ENCODE results near the gene ADAM12. TPM values are rescaled to one million over a fixed set of nuclear protein-coding genes. Genes with fewer than 3 reads are reported as not detected.

ADAM12 gene
- polyA plus RNA-seq, 3 donors, result 0.05 TPM; not detected in 2

GRCh38 chr10:126009650-126010049, 378.6 kb downstream of the ADAM12 start:
- WGBS (ENCODE audit: insufficient coverage), result 100% methylated on average over 4 of the region's 7 CpGs
- H3K36me3 Mint-ChIP-seq, result no peaks in the 10 kb centered on the region
- Histone ChIP-seq H3K4me3 (replicated peaks in 1 of 3; ENCODE audit: low read depth in 2 of 3, low read length in 3 of 3) (no peak overlapping the region), H3K9ac (ENCODE audit: insufficient read depth, low read length, poor library complexity, severe bottlenecking) (no peak overlapping the region), H3K36me3 (replicated peaks in 1 of 2; ENCODE audit: control insufficient read depth in 1 of 2, insufficient read depth in 2 of 2, low read length in 2 of 2) (no peaks in the 10 kb centered on the region), H3K27ac (ENCODE audit: low read depth in 1 of 2, low read length in 2 of 2) (no peak overlapping the region), H3K9me3 (replicated peaks in 1 of 2; ENCODE audit: control insufficient read depth in 1 of 2, insufficient read depth in 1 of 2, low read length in 2 of 2) (no peaks in the 10 kb centered on the region), H3K4me2 (replicated peaks; ENCODE audit: extremely low read depth, low read length, poor library complexity, severe bottlenecking) (no peak overlapping the region), H4K20me1 (ENCODE audit: insufficient read depth, low read length) (no peaks in the 10 kb centered on the region), H2AFZ (ENCODE audit: insufficient read depth, low read depth, low read length, poor library complexity, severe bottlenecking) (no peak overlapping the region), H3K27me3 (ENCODE audit: control insufficient read depth in 2 of 2, insufficient read depth in 2 of 2, low read length in 2 of 2) (no peaks in the 10 kb centered on the region), H3K79me2 (ENCODE audit: insufficient read depth, low read length) (no peaks in the 10 kb centered on the region), H3K4me1 (ENCODE audit: control insufficient read depth in 1 of 2, insufficient read depth in 2 of 2, low read length in 2 of 2) (no peaks in the 10 kb centered on the region)
- no peak overlapping the region for H3K4me3 Mint-ChIP-seq
- H3K27me3 Mint-ChIP-seq (ENCODE audit: low read depth in 3 of 3), result no peaks in the 10 kb centered on the region
- H3K4me1 Mint-ChIP-seq, result no peaks in the 10 kb centered on the region
- intact Hi-C loops (cut with micrococcal nuclease), result no loop called here
- H3K27ac Mint-ChIP-seq, result no peak overlapping the region
- DNase-seq, result no peak
- no peak for TF ChIP-seq CTCF (IDR thresholded peaks at IDR 0.05)
- H3K9me3 Mint-ChIP-seq, result peaks cover 0 to 7% (median 0%) of the 10 kb centered on the region in 7 donors

- intact Hi-C loops (cut with micrococcal nuclease), result no loop called here
- TF ChIP-seq CTCF (IDR thresholded peaks at IDR 0.05), result no peak
- no peaks in the 10 kb centered on the region for H3K27me3 ChIP-seq (ENCODE audit: control insufficient read depth in 2 of 2, insufficient read depth in 2 of 2, low read length in 2 of 2)
- no peak overlapping the region for H3K27ac ChIP-seq (ENCODE audit: low read depth in 1 of 2, low read length in 2 of 2)
- no peak overlapping the region for H3K4me3 ChIP-seq (replicated peaks in 1 of 3; ENCODE audit: low read depth in 2 of 3, low read length in 3 of 3)
- H3K9me3 Mint-ChIP-seq, result peaks cover 0 to 7% (median 0%) of the 10 kb centered on the region in 7 donors
- no peaks in the 10 kb centered on the region for H3K4me1 ChIP-seq (ENCODE audit: control insufficient read depth in 1 of 2, insufficient read depth in 2 of 2, low read length in 2 of 2)
- no peak overlapping the region for H3K9ac ChIP-seq (ENCODE audit: insufficient read depth, low read length, poor library complexity, severe bottlenecking)
- H3K4me1 Mint-ChIP-seq, result no peaks in the 10 kb centered on the region
- H4K20me1 ChIP-seq (ENCODE audit: insufficient read depth, low read length), result no peaks in the 10 kb centered on the region
- no peak overlapping the region for H3K4me2 ChIP-seq (replicated peaks; ENCODE audit: extremely low read depth, low read length, poor library complexity, severe bottlenecking)
- H3K79me2 ChIP-seq (ENCODE audit: insufficient read depth, low read length), result no peaks in the 10 kb centered on the region
- no peaks in the 10 kb centered on the region for H3K36me3 ChIP-seq (replicated peaks in 1 of 2; ENCODE audit: control insufficient read depth in 1 of 2, insufficient read depth in 2 of 2, low read length in 2 of 2)
- H3K36me3 Mint-ChIP-seq, result no peaks in the 10 kb centered on the region
- H3K4me3 Mint-ChIP-seq, result no peak overlapping the region
- no peak overlapping the region for H3K27ac Mint-ChIP-seq
- no peak overlapping the region for H2AFZ ChIP-seq (ENCODE audit: insufficient read depth, low read depth, low read length, poor library complexity, severe bottlenecking)
- peaks cover 0 to 2% (median 0%) of the 10 kb centered on the region in 3 donors for H3K27me3 Mint-ChIP-seq (ENCODE audit: low read depth in 3 of 3)
- DNase-seq, result no peak
- H3K9me3 ChIP-seq (replicated peaks in 1 of 2; ENCODE audit: control insufficient read depth in 1 of 2, insufficient read depth in 1 of 2, low read length in 2 of 2), result no peaks in the 10 kb centered on the region
- WGBS (ENCODE audit: insufficient coverage), result no CpG with 5 or more reads among the region's 2 CpGs
These were observed 381.4 kb downstream of the ADAM12 start for GRCh38 chr10:126006906-126007305.
